ENCODE measurements around the gene VAV2.

Gene VAV2

GRCh38 chr9:134027561-134027960 is 35.4 kb upstream of the VAV2 start:
- in situ Hi-C loops (cut with HindIII; ENCODE audit: low sequenced_read_pairs): no loop called here

- in situ Hi-C loops (cut with HindIII; ENCODE audit: low sequenced_read_pairs): no loop called here
Observed at GRCh38 chr9:134026981-134027380, 34.9 kb upstream of the VAV2 start.

GRCh38 chr9:134026581-134026980 is 34.5 kb upstream of the VAV2 start:
- in situ Hi-C loops (cut with HindIII; ENCODE audit: low sequenced_read_pairs): no loop called here

- in situ Hi-C loops (cut with HindIII; ENCODE audit: low sequenced_read_pairs): no loop called here
Observed at GRCh38 chr9:134025606-134026541, 33.8 kb upstream of the VAV2 start.

GRCh38 chr9:134024828-134025605 is 32.9 kb upstream of the VAV2 start, which contains the start of gene BRD3OS:
BRD3OS (plus strand) TSS chr9:134025481; CDS start chr9:134026748, 1,267 bp downstream.
- in situ Hi-C loops (cut with HindIII; ENCODE audit: low sequenced_read_pairs): no loop called here

GRCh38 chr9:134024214-134024792 is 32.2 kb upstream of the VAV2 start:
- in situ Hi-C loops (cut with HindIII; ENCODE audit: low sequenced_read_pairs): no loop called here

- in situ Hi-C loops (cut with HindIII; ENCODE audit: low sequenced_read_pairs): loop anchor here (5.0 kb wide), 1 partner anchor 37 kb away; no protein-coding TSS in a partner anchor
Observed at GRCh38 chr9:134014946-134015345, 22.8 kb upstream of the VAV2 start.

GRCh38 chr9:134011401-134011800 is 19.3 kb upstream of the VAV2 start:
- in situ Hi-C loops (cut with HindIII; ENCODE audit: low sequenced_read_pairs): no loop called here

- in situ Hi-C loops (cut with HindIII; ENCODE audit: low sequenced_read_pairs): no loop called here
Observed at GRCh38 chr9:134010310-134011173, 18.4 kb upstream of the VAV2 start.

GRCh38 chr9:134007571-134007970 is 15.4 kb upstream of the VAV2 start:
- in situ Hi-C loops (cut with HindIII; ENCODE audit: low sequenced_read_pairs): loop anchor here (5.0 kb wide), 1 partner anchor 105 kb away; no protein-coding TSS in a partner anchor

- in situ Hi-C loops (cut with HindIII; ENCODE audit: low sequenced_read_pairs): loop anchor here (5.0 kb wide), 1 partner anchor 105 kb away; no protein-coding TSS in a partner anchor
Observed at GRCh38 chr9:134007150-134007549, 15.0 kb upstream of the VAV2 start.

GRCh38 chr9:134005381-134005780 is 13.3 kb upstream of the VAV2 start:
- in situ Hi-C loops (cut with HindIII; ENCODE audit: low sequenced_read_pairs): loop anchor here (5.0 kb wide), 1 partner anchor 103 kb away; no protein-coding TSS in a partner anchor

- in situ Hi-C loops (cut with HindIII; ENCODE audit: low sequenced_read_pairs): loop anchor here (5.0 kb wide), 1 partner anchor 103 kb away; no protein-coding TSS in a partner anchor
Observed at GRCh38 chr9:134004881-134005280, 12.8 kb upstream of the VAV2 start.

- in situ Hi-C loops (cut with HindIII; ENCODE audit: low sequenced_read_pairs): no loop called here
Observed at GRCh38 chr9:134004131-134004873, 12.2 kb upstream of the VAV2 start.

GRCh38 chr9:134003237-134003636 is 11.1 kb upstream of the VAV2 start:
- in situ Hi-C loops (cut with HindIII; ENCODE audit: low sequenced_read_pairs): no loop called here

- in situ Hi-C loops (cut with HindIII; ENCODE audit: low sequenced_read_pairs): no loop called here
Observed at GRCh38 chr9:134002796-134003195, 10.7 kb upstream of the VAV2 start.

GRCh38 chr9:133999851-134000265 is 7.7 kb upstream of the VAV2 start:
- in situ Hi-C loops (cut with HindIII; ENCODE audit: low sequenced_read_pairs): no loop called here

GRCh38 chr9:133998915-133999595 is 6.9 kb upstream of the VAV2 start:
- in situ Hi-C loops (cut with HindIII; ENCODE audit: low sequenced_read_pairs): no loop called here

- in situ Hi-C loops (cut with HindIII; ENCODE audit: low sequenced_read_pairs): no loop called here
Observed at GRCh38 chr9:133997584-133997983, 5.5 kb upstream of the VAV2 start.

Data from endothelial cell of hepatic sinusoid (primary cell).